K562 (cell line): ENCODE data around the gene COX20. TPM values are rescaled to one million over a fixed set of nuclear protein-coding genes. Genes with fewer than 3 reads are reported as not detected.
A peak's percentile ranks its signal among the peaks of the same experiment; 100 is the strongest.

Source experiments
- BMI1 ChIP-seq: fragments of 150-350 bp; IDR thresholded peaks from 2 replicates; pipeline ENCODE4 v1.6.1; 2014; ENCODE audit warnings: low read length
- CUX1 ChIP-seq: fragments of 200-800 bp; sonication (Bioruptor generic); IDR thresholded peaks from 2 replicates; pipeline ENCODE4 v1.6.1; 2016; ENCODE audit warnings: missing genetic modification characterization, missing compliant biosample characterization
- DNMT1 ChIP-seq: fragments of 450-650 bp; IDR thresholded peaks from 2 replicates; pipeline ENCODE4 v1.6.1; 2016; ENCODE audit warnings: antibody characterized with exemption, mild to moderate bottlenecking
- EP400 ChIP-seq: fragments of 450-650 bp; IDR thresholded peaks from 2 replicates; pipeline ENCODE4 v1.6.1; 2017; ENCODE audit warnings: antibody characterized with exemption, mild to moderate bottlenecking, moderate library complexity
- ERF ChIP-seq: fragments of 450-650 bp; formaldehyde crosslinking; IDR thresholded peaks from 2 replicates; pipeline ENCODE4 v1.4.0; 2020; ENCODE audit warnings: mild to moderate bottlenecking, mixed read lengths
- JUND ChIP-seq, 2 experiments: IDR thresholded peaks; 2 replicates in 1 of 2; 3 replicates in 1 of 2; pipeline ENCODE4 v1.6.1; 2011; ENCODE audit warnings: borderline replicate concordance in 2 of 2, low read depth in 2 of 2, low read length in 2 of 2, improper control_type of control experiment in 1 of 2, missing biosample characterization in 1 of 2, missing genetic modification characterization in 1 of 2, missing genetic modification reagents in 1 of 2
- NFATC3 ChIP-seq: fragments of 450-650 bp; IDR thresholded peaks from 2 replicates; pipeline ENCODE4 v1.6.1; 2017; ENCODE audit warnings: mild to moderate bottlenecking
- PML ChIP-seq: IDR thresholded peaks from 2 replicates; pipeline ENCODE4 v1.6.1; 2012; ENCODE audit warnings: low read length, inconsistent platforms
- SIN3B ChIP-seq: fragments of 450-650 bp; IDR thresholded peaks from 2 replicates; pipeline ENCODE4 v1.6.1; 2017; ENCODE audit warnings: low read depth, mild to moderate bottlenecking, moderate library complexity
- STAT5A ChIP-seq: IDR thresholded peaks from 2 replicates; pipeline ENCODE4 v1.6.1; 2012; ENCODE audit warnings: low read length, inconsistent platforms, borderline replicate concordance
- TRIM24 ChIP-seq, 2 experiments: fragments of 450-650 bp; IDR thresholded peaks; 2 replicates each; pipeline ENCODE4 v1.6.1; 2016
- ZNF707 ChIP-seq: fragments of 250-450 bp; sonication (Bioruptor Pico); conservative IDR thresholded peaks from 2 replicates; pipeline ENCODE4 v1.8.0; 2022; ENCODE audit warnings: inconsistent platforms, mild to moderate bottlenecking, moderate library complexity
- ZNF780A ChIP-seq: fragments of 250-450 bp; sonication (Bioruptor Pico); IDR thresholded peaks from 2 replicates; pipeline ENCODE4 v1.5.0; 2021; ENCODE audit warnings: mild to moderate bottlenecking
- polyA plus RNA-seq, 8 experiments: library from polyadenylated mRNA; depleted of rRNA in 4 of 8; stranded (reverse) in 5 of 8; unstranded in 3 of 8; fragments of >200 nt; fragmentation: Nextera tagmentation in 2 of 8; fragmentation: Illumina TruSeq in 1 of 8; extraction: Ambion mirVana in 2 of 8; extraction: Trizol in 1 of 8; gene quantifications; 2 replicates each; pipeline versions ENCODE4 v1.2.1 to v1.2.3, GENCODE V29; 2011 to 2014; ENCODE audit warnings: inconsistent platforms in 1 of 8, missing spikeins in 1 of 8
- total RNA-seq, 7 experiments: library from RNA; depleted of rRNA in 6 of 7; stranded (reverse); fragments of >200 nt in 6 of 7; fragmentation: Illumina TruSeq in 2 of 7; extraction: Trizol in 2 of 7; gene quantifications; 2 replicates each; pipeline versions ENCODE4 v1.2.1 to v1.2.3, GENCODE V29; 2011 to 2021; ENCODE audit warnings: low replicate concordance in 1 of 7
- TF ChIP-seq, protein P1 (sequence below), 2 experiments: fragments of 450-650 bp in 1 of 2; IDR thresholded peaks; 2 replicates each; pipeline ENCODE4 v1.6.1; 2011 to 2017; ENCODE audit warnings: low read depth in 2 of 2, antibody characterized with exemption in 1 of 2, borderline replicate concordance in 1 of 2, low read length in 1 of 2, mild to moderate bottlenecking in 1 of 2, mixed read lengths in 1 of 2; ENCODE audit not compliant: control insufficient read depth in 1 of 2
- TF ChIP-seq, protein P2 (sequence below): fragments of 250-450 bp; sonication (Bioruptor Pico); IDR thresholded peaks from 2 replicates; pipeline ENCODE4 v1.8.0; 2021; ENCODE audit warnings: borderline replicate concordance, mild to moderate bottlenecking, moderate library complexity; ENCODE audit not compliant: poor library complexity, severe bottlenecking
- TF ChIP-seq, protein P3 (sequence below): sonication (generic); formaldehyde crosslinking; IDR thresholded peaks from 2 replicates; pipeline ENCODE4 v1.8.0; 2022; ENCODE audit warnings: mild to moderate bottlenecking, low read depth, missing genetic modification reagents

The COX20 gene
- total and polyA plus RNA-seq, 9 of the 15 experiments (the other 6 are each of a cell fraction or from before 2014, with no cell fraction given) = 41.5 to 192 (median 84.3) TPM

GRCh38 chr1:244835276-244836134, at the start of gene COX20 (continued):
- no peak for TF ChIP-seq CUX1 (CRISPR knock-in tag)
- TF ChIP-seq STAT5A = peak; percentile 6; the same call in 1 of the 2 replicates
- TF ChIP-seq DNMT1 = 0 out of 2 replicates have a peak, but pooled peaks have one; percentile 21
- peak; percentile 39; the same call in 1 of the 2 replicates for TF ChIP-seq PML
- TF ChIP-seq TRIM24 (IDR thresholded peaks at IDR 0.05) = 0 out of 4 replicates have a peak, but pooled peaks of 1 of the 2 experiments have one; percentile 6
- TF ChIP-seq SIN3B = 0 out of 2 replicates have a peak, but pooled peaks have one; percentile 35
- TF ChIP-seq, protein P1, sequence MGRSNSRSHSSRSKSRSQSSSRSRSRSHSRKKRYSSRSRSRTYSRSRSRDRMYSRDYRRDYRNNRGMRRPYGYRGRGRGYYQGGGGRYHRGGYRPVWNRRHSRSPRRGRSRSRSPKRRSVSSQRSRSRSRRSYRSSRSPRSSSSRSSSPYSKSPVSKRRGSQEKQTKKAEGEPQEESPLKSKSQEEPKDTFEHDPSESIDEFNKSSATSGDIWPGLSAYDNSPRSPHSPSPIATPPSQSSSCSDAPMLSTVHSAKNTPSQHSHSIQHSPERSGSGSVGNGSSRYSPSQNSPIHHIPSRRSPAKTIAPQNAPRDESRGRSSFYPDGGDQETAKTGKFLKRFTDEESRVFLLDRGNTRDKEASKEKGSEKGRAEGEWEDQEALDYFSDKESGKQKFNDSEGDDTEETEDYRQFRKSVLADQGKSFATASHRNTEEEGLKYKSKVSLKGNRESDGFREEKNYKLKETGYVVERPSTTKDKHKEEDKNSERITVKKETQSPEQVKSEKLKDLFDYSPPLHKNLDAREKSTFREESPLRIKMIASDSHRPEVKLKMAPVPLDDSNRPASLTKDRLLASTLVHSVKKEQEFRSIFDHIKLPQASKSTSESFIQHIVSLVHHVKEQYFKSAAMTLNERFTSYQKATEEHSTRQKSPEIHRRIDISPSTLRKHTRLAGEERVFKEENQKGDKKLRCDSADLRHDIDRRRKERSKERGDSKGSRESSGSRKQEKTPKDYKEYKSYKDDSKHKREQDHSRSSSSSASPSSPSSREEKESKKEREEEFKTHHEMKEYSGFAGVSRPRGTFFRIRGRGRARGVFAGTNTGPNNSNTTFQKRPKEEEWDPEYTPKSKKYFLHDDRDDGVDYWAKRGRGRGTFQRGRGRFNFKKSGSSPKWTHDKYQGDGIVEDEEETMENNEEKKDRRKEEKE (IDR thresholded peaks at IDR 0.05; ENCODE audit: borderline replicate concordance in 1 of 2, control insufficient read depth in 1 of 2, low read depth in 2 of 2, low read length in 1 of 2) = no peak; a peak in 1 of 4 replicates
- TF ChIP-seq BMI1 = no peak
- TF ChIP-seq, protein P2, sequence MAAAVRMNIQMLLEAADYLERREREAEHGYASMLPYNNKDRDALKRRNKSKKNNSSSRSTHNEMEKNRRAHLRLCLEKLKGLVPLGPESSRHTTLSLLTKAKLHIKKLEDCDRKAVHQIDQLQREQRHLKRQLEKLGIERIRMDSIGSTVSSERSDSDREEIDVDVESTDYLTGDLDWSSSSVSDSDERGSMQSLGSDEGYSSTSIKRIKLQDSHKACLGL (CRISPR knock-in tag) = no peak
- TF ChIP-seq NFATC3 = 0 out of 2 replicates have a peak, but pooled peaks have one; percentile 44
- TF ChIP-seq EP400 = peak; percentile 99
- TF ChIP-seq ZNF707 (CRISPR knock-in tag) = no peak
- TF ChIP-seq ERF (CRISPR knock-in tag) = 0 out of 2 replicates have a peak, but pooled peaks have one; percentile 28
- TF ChIP-seq, protein P3, sequence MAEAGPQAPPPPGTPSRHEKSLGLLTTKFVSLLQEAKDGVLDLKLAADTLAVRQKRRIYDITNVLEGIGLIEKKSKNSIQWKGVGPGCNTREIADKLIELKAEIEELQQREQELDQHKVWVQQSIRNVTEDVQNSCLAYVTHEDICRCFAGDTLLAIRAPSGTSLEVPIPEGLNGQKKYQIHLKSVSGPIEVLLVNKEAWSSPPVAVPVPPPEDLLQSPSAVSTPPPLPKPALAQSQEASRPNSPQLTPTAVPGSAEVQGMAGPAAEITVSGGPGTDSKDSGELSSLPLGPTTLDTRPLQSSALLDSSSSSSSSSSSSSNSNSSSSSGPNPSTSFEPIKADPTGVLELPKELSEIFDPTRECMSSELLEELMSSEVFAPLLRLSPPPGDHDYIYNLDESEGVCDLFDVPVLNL (CRISPR knock-in tag) = peak; percentile 79; the same call in 1 of the 2 replicates
- 0 out of 2 replicates have a peak, but pooled peaks have one; percentile 2 for TF ChIP-seq JUND (IDR thresholded peaks at IDR 0.05; ENCODE audit: borderline replicate concordance, low read depth, low read length)
- no peak; the same call in 2 of the 3 replicates for TF ChIP-seq JUND (tag; IDR thresholded peaks at IDR 0.05; ENCODE audit: borderline replicate concordance, low read depth, low read length)
- TF ChIP-seq ZNF780A (CRISPR knock-in tag) = peak; percentile 84; the same call in 1 of the 2 replicates
